Heart left ventricle (tissue), 16 donors: ENCODE data around the gene CREBRF. TPM values are rescaled to one million over a fixed set of nuclear protein-coding genes. Genes with fewer than 3 reads are reported as not detected.

Source experiments
- ATAC-seq, 4 donors: fragments of 200-7000 bp; cut with Tn5 transposase; one replicate each; pipeline ENCODE4 v1.9.1; 2020 to 2022; ENCODE audit warnings: moderate library complexity in 4 of 4, mild to moderate bottlenecking in 3 of 4, moderate number of reproducible peaks in 1 of 4
- DNase-seq, 5 donors: peaks; one replicate each; pipeline ENCODE4 v3.0.0-alpha.2; 2020
- H3K27ac ChIP-seq, 12 donors: fragments of 200-600 bp; sonication (generic) in 4 of 12; one replicate each; pipeline versions ENCODE4 v1.5.0 to v1.8.0; 2016 to 2022; ENCODE audit warnings: mild to moderate bottlenecking in 2 of 12
- H3K27me3 ChIP-seq, 9 donors: fragments of 200-600 bp; sonication (generic) in 2 of 9; one replicate each; pipeline versions ENCODE4 v1.5.1 to v1.8.0; 2016 to 2022; ENCODE audit warnings: mild to moderate bottlenecking in 3 of 9
- H3K36me3 ChIP-seq, 9 donors: fragments of 200-600 bp; sonication (generic) in 2 of 9; one replicate each; pipeline versions ENCODE4 v1.5.0 to v1.8.0; 2018 to 2022; ENCODE audit warnings: mild to moderate bottlenecking in 2 of 9
- H3K4me1 ChIP-seq, 12 donors: fragments of 200-600 bp; sonication (generic) in 4 of 12; one replicate each; pipeline versions ENCODE4 v1.5.0 to v1.8.0; 2016 to 2022; ENCODE audit warnings: mild to moderate bottlenecking in 3 of 12
- H3K4me3 ChIP-seq, 12 donors: fragments of 200-600 bp; sonication (generic) in 4 of 12; one replicate each; pipeline versions ENCODE4 v1.5.0 to v1.8.0; 2017 to 2022; ENCODE audit warnings: mild to moderate bottlenecking in 9 of 12, moderate library complexity in 4 of 12
- H3K9me3 ChIP-seq, 12 donors: fragments of 200-600 bp; sonication (generic) in 4 of 12; one replicate each; pipeline versions ENCODE4 v1.5.0 to v1.8.0; 2016 to 2022; ENCODE audit warnings: mild to moderate bottlenecking in 1 of 12
- CTCF ChIP-seq, 12 donors: fragments of 200-600 bp; sonication (generic) in 4 of 12; IDR thresholded peaks; one replicate each; pipeline versions ENCODE4 v1.5.0 to v1.8.0; 2018 to 2022; ENCODE audit warnings: antibody characterized with exemption in 12 of 12, mild to moderate bottlenecking in 5 of 12
- POLR2A ChIP-seq, 2 donors: fragments of 450-650 bp; IDR thresholded peaks; one replicate each; pipeline ENCODE4 v1.6.1; 2017; ENCODE audit warnings: antibody characterized with exemption in 2 of 2, mild to moderate bottlenecking in 2 of 2, moderate library complexity in 2 of 2
- WGBS, 4 donors: extraction: QIAGEN DNeasy Blood & Tissue Kit in 2 of 4; methylation state at CpG; one replicate each; pipeline versions ENCODE4 v1.1.5 to v1.1.7; 2013 to 2018; 5-methylcytosine and 5-hydroxymethylcytosine counted together
- intact Hi-C, 10 donors: fragments of 100-400 bp; cut with DNase I; formaldehyde crosslinking; loops; one replicate each; pipeline versions ENCODE4 v1.11.1 to v1.14.2; 2022
- long read RNA-seq, 3 donors: library from polyadenylated mRNA; unstranded; transcript quantifications; one replicate each; pipeline ENCODE4 v2.0.0, GENCODE V29; 2020 to 2021
- polyA plus RNA-seq, 2 donors: library from polyadenylated mRNA; stranded (reverse); fragments of 200-250 nt; gene quantifications; one replicate each; pipeline ENCODE4 v1.2.3, GENCODE V29; 2013
- total RNA-seq, 9 donors: library from RNA; depleted of rRNA in 2 of 9; stranded (reverse); fragments of >200 nt in 2 of 9; fragmentation: NEBNext Ultra II Directional in 3 of 9; extraction: Animal tissue kit (Norgen Biotek cat#: 25700) in 3 of 9; gene quantifications; one replicate each; pipeline versions ENCODE4 v1.1.0 to v1.2.4, GENCODE V29; 2016 to 2023
- donor health status: ischemic (EF 13 %, LVEDD 7.1; RV severe dilation, severe dysfunction).
- donor health status: healthy with polysubstance abuse.
- donor health status: DM: no; HTN: yes; CAD: no.
- donor health status: DM: no; HTN: no; CAD: no.
- donor health status: ischemic (EF 25% LVEDD 6.9; RV normal size, moderate dysfunction).
- donor health status: ischemic (EF 25% LVEDD 5.7; RV mildly dilated, moderate dysfunction).
- donor health status: healthy.
- donor health status: DM: yes; HTN: yes; CAD: no.
- donor health status: ischemic (EF 35%, LVEDD 5.7; RV mildly dilated, moderate dysfunction).
- donor health status: nonischemic (EF 11% LVEDD 7.7; RV severe dilation, severe dysfunction).
- donor health status: DM: yes; HTN: yes; CAD: no.
- donor health status: PGD.
- donor health status: ischemic (EF 29% LVEDD 5.4; RV normal size, mild dysfunction).
- donor health status: nonischemic (EF 23%, LVEDD 6.1; RV moderate dilation, normal function).

CREBRF gene
- 10 to 100 TPM; 13.5 to 47.7 (median 24.0) TPM for total RNA-seq
- polyA plus RNA-seq, result 1 to 10 TPM; 2.7 to 7.0 TPM
- long read RNA-seq, donor 1, full-length matches to known transcripts, result 17 of 26 reads
- long read RNA-seq, donor 1, partial matches to known transcripts, result 6 of 26 reads
- long read RNA-seq, donor 1, other reads (novel, unspliced or antisense), result 3 of 26 reads
- long read RNA-seq, donor 2, result 0 reads
- long read RNA-seq, donor 3, full-length matches to known transcripts, result 4 of 9 reads
- long read RNA-seq, donor 3, partial matches to known transcripts, result 2 of 9 reads
- long read RNA-seq, donor 3, other reads (novel, unspliced or antisense), result 3 of 9 reads

- TF ChIP-seq CTCF (IDR thresholded peaks at IDR 0.05) (peak in 1 of 12 donors; percentile 8), POLR2A (IDR thresholded peaks at IDR 0.05) (peak in 1 of 2 donors; percentile 44)
- Histone ChIP-seq H3K4me3 (peak within 1 kb of the TSS; percentile 68 to 100 (median 97)), H3K27ac (peak within 1 kb of the TSS; percentile 86 to 99 (median 96)), H3K9me3 (no peaks in the 10 kb centered on the region), H3K36me3 (peaks cover 0 to 8% (median 0%) of the 10 kb centered on the region in 9 donors), H3K27me3 (no peaks in the 10 kb centered on the region), H3K4me1 (peaks cover 6 to 43% (median 26%) of the 10 kb centered on the region in 12 donors)
- 0 to 1% (median 0%) methylated on average over 19 to 74 of the region's 74 CpGs for whole genome bisulfite sequencing, 4 donors
- DNase-seq, result peak; percentile 98 to 100 (median 99)
- intact Hi-C loops, result loop anchor here in 7 of 10 donors (2.0 to 10.0 kb wide), 6 partner anchors 39 to 89 kb away; partner anchors contain the start of genes ATP6V0E1 (in 4 of the 7) and BNIP1 (in 2 of the 7)
- ATAC-seq, result peak; percentile 90 to 91 (median 90)
These were observed at the start of gene CREBRF for GRCh38 chr5:173055983-173056782. TSS of gene CREBRF (plus strand) at chr5:173056352. CDS start at chr5:173080776, 24,424 bp downstream.

DNA sequence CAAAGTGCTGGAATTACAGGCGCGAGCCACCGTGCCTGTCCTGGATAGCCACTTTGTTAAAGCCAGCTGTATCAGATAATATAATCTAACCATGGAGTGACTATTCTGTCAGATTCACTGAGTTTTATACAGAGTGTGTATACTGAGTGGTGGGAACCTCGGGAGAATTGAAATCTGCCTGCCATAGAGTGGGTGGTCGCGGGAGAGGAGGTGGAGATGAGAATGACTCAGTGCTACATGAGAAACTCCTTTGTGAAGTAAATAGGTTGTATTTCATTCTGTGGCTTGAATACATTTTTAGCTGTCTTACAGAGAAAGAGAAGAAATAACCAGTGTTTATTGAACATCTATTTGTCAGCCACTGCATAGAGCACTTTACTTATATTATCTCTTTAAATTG, 46.1 kb upstream of the CREBRF start:
- WGBS, 4 donors, result 77 to 84% (median 82%) methylated on average over 6 of the region's 6 CpGs
- H3K36me3 ChIP-seq, result no peaks in the 10 kb centered on the region
- peak overlapping the region in 1 of 12 donors; percentile 68 for H3K27ac ChIP-seq
- intact Hi-C loops, result loop anchor here in 4 of 10 donors (2.0 to 10.0 kb wide), 4 partner anchors 47 to 273 kb away; partner anchors contain the start of genes BNIP1 (in 2 of the 4) and CREBRF (in 1 of the 4)
- H3K4me3 ChIP-seq, result no peak overlapping the region
- H3K4me1 ChIP-seq, result peaks cover 0 to 82% (median 27%) of the 10 kb centered on the region in 12 donors
- ATAC-seq (no peak), DNase-seq (peak in 1 of 5 donors; percentile 3)
- H3K27me3 ChIP-seq, result no peaks in the 10 kb centered on the region
- no peaks in the 10 kb centered on the region for H3K9me3 ChIP-seq
- TF ChIP-seq POLR2A (IDR thresholded peaks at IDR 0.05) (no peak), CTCF (IDR thresholded peaks at IDR 0.05) (no peak)

DNA sequence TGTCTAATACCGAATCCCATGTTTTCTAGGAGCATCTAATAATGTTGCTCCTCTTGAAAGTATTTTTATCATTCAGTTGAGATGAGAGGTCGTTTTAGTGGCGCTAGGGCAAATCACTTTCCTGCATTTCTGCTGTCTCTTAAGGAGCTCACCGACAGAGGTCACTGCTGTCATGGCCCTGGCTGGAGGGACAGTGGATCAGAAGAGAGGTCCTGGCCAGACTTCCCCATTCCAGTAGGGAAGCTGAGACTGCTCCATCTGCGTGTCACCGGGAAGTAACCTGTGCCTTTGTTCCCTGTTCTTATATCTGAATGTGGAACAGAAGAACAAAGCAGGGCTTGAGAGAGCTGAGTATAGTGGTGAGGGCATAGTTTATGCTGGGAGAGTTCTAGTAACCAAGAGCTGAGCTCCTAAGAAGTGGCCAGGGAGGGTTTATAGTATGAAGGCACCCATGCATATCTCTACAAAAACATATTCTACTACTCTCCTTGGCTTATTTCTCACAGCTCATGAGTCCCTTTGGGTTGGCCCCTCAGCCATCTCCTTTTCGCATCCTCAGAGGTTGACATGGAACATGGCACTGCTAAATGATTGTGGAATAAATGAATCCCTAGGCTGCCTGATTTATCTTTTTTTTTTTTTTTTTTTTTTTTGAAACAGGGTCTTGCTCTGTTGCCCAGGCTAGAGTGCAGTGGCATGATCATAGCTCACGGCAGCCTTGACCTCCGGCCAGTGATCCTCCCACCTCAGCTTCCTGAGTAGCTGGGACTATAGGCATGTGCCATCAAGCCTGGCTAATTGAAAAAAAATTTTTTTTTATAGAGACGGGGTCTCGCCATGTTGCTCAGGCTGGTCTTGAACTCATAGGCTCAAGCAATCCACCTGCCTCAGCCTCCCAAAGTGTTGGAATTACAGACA, 45.3 kb upstream of the CREBRF start:
- DNase-seq, result peak; percentile 63 to 72 (median 70)
- Histone ChIP-seq H3K27ac (peak overlapping the region in 3 of 12 donors; percentile 26 to 68 (median 44)), H3K36me3 (no peaks in the 10 kb centered on the region), H3K9me3 (no peaks in the 10 kb centered on the region), H3K27me3 (no peaks in the 10 kb centered on the region), H3K4me1 (peaks cover 0 to 90% (median 32%) of the 10 kb centered on the region in 12 donors), H3K4me3 (no peak overlapping the region)
- WGBS, 4 donors, result 48 to 60% (median 53%) methylated on average over 11 of the region's 11 CpGs
- peak; percentile 82 to 92 (median 88) for ATAC-seq
- intact Hi-C loops, result loop anchor here in 4 of 10 donors (2.0 to 10.0 kb wide), 4 partner anchors 46 to 272 kb away; partner anchors contain the start of genes BNIP1 (in 2 of the 4) and CREBRF (in 1 of the 4)
- TF ChIP-seq POLR2A (IDR thresholded peaks at IDR 0.05) (no peak), CTCF (IDR thresholded peaks at IDR 0.05) (peak; percentile 43 to 75 (median 64))
